Stimulated activated CD4-positive, alpha-beta T cell treated with anti-CD3 and anti-CD28 coated beads, Interleukin-2, amount 100 ng/mL, for 24 hours (primary cell): ENCODE measurements around the gene GYS1.

Experiments
- DNase-seq, 2 donors: peaks; one replicate each; pipeline ENCODE4 v3.0.0-alpha.2; 2020

Gene GYS1

DNA sequence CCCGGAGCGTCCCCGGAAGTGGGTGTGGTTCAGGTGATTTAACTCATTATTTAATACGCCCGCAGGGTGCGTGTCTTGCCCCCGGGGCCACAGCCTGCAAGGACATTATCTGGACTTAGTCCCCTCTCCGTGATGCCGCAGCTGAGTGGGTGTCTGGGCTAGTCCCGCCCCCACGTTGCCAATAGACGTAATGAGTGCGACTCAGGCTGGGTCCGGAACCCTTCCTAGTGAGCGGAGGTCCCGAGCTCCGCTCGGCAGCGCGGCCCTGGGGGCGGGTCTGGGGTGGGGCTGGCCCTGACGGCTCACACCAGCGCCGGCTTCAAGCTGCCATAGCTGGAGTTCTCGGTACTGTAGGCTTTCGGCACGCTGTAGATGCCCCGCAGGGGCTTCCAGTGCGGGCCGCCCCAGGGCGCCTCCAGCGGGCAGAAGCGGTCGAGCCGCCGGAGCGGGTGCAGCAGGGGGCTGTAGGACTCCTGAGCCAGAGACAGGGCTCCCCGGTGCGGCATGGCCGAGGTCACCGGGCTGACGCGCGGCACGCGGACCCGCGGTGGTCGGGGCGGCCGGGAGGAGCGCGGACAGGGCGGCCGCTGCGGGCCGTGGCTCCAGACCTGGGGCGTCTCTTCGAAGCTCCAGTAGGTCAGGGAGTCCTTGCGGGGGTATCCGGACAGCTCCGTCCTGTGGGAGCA lies 24.7 kb upstream of the GYS1 start:
- DNase-seq: peak; percentile 65 to 68

DNA sequence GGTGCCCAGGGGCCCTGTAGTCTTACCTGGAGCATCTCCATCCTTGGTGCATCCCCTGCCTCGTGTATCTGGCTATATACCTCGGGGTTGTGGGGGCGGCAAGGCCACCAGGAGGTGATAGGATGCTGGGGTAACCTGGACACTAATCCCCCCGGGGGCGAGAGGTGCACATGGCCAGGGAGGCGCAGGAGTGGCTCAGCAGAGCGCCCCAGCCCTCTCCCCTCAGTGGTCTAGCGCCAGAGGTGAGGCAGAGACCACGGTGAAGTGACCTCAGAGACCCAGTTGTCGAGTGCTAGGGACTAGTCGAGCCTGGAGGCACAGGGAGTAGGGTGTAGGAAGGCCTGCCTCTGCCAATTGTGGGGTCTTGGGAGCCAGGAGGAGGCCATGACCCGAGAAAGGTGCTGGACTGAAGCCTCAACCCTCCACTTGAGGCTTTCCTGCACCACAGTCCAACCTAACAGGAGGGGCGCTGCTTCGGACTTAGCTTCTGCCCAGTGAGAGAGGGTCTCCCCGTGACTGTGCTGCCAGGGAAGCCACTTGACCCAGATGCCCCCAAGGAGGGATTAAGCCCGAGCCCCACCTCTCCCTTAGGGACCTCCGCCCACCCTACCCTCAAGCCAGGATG lies 24.0 kb upstream of the GYS1 start, which contains the start of gene LHB:
LHB (minus strand) TSS at position 51 of the 625 bp plus-strand sequence; CDS start at position 41, 10 bp downstream.
- DNase-seq: no peak

- DNase-seq: no peak
Observed at GRCh38 chr19:49016067-49016839, 23.1 kb upstream of the GYS1 start.

DNA sequence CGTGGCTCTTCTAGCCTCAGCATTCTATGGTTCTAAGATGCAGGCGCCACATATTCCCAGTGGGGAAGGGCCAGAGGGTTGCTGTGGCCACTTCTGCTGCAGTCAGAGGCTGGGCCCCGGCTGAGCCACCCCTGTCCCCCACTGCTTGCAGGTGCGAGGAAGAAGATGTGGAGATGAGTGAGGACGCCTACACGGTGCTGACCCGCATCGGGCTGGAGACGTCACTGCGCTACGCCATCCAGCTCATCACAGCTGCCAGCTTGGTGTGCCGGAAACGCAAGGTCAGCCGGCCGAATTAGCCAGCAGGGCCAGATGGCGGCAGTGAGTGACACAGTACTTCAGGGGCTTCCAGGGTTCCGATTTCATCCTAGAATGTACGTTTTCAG lies 21.8 kb upstream of the GYS1 start:
- DNase-seq: no peak

DNA sequence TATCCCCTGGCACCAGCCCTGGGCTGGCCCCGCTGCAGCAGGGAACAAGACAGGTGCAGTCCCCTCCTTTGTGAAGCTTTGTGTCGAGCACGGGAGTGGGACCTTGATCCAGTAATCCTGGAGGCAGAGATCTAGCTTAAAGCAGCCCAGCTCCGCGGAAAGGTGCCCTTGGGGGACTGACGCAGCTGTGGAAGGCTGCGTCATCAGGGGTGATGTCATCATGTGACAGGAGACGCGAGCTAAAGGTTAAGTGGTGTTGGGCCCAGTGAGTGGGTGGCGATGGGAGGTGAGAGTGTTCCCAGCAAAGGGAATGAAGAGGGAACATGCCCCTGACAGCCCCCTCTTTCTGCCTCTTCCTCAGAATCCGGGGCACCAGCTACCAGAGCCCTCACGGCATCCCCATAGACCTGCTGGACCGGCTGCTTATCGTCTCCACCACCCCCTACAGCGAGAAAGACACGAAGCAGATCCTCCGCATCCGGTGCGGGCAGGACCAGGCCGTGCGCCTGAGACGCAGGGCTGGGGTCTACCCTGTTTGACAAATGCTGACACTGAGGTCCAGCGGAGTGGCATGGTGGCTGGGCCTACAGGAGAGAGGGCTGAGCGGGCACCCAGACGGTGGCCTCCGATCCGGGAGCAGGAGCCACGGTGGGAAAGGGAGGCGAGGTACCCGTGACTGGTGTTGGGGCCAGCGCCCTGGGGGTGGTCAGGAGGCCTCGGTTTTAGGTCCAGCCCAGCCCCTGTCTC lies 21.2 kb upstream of the GYS1 start:
- DNase-seq: no peak

DNA sequence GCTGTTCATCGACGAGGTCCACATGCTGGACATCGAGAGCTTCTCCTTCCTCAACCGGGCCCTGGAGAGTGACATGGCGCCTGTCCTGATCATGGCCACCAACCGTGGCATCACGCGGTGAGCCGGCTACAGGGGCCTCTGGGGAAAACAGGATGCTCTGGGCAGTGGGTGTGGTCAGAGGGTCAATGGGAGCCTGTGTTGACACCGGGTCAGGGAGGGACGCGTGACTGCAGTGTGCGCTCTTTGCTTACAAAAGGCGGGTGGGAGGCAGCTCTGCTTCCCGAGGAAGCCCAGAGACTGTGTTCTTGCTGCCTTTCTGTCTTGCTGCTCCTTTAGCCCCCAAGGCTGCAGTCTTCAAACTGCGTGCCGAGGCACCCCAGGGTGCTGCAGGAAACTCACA lies 18.1 kb upstream of the GYS1 start:
- no peak for DNase-seq

DNA sequence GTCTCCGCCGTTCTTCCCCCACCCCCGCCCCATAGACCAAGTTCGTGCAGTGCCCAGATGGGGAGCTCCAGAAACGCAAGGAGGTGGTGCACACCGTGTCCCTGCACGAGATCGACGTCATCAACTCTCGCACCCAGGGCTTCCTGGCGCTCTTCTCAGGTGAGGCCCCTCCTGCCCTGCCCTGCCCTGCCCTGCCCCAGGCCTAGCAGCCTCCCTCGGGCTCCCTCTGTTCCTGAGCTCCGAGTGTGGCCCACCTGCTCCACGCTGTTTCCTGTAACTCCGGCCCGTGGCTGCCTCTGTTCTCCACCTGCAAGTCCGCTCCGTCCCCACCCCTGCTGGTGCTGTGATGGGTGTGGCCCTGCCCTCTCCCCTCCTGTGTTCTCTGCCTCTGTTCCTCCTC lies 17.3 kb upstream of the GYS1 start:
- DNase-seq: no peak

DNA sequence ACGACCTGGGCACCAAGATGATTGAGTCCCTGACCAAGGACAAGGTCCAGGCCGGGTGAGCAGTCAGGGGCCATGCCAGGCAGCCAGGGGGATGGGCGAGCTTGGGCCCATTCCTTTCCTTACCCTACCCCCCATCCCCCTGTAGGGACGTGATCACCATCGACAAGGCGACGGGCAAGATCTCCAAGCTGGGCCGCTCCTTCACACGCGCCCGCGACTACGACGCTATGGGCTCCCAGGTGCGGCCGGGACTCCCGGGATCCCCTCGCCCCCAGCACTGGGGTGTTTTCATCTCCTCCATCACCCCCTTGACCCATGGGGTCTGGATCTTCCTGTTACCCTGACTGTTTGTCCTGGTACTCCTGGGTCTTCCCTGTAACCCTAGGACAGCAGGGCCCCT lies 16.7 kb upstream of the GYS1 start:
- no peak for DNase-seq

DNA sequence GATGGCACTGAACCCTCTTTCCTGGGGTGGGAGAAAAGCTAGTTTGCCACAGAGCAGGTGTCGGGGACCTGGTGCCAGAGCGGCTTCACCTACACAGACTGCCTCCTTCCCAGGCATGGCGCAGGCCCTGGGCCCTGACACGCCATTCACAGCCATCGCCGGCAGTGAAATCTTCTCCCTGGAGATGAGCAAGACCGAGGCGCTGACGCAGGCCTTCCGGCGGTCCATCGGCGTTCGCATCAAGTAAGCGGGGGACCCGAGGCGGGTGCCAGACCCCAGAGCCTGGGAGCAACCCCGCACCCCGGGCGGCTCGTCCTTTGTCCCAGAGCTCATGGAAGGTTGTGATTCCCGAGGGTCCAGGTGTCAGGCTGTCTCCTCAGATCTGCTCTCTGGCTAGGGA lies 13.8 kb upstream of the GYS1 start:
- no peak for DNase-seq

- DNase-seq: no peak
Observed at GRCh38 chr19:49004964-49005614, 12.0 kb upstream of the GYS1 start.

GRCh38 chr19:49004133-49004532 lies 11.0 kb upstream of the GYS1 start:
- DNase-seq: no peak

- peak; percentile 71 to 76 for DNase-seq
Observed at GRCh38 chr19:48999481-49000325, 6.6 kb upstream of the GYS1 start.

- peak; percentile 69 to 70 for DNase-seq
Observed at GRCh38 chr19:48997972-48998371, 4.9 kb upstream of the GYS1 start.

DNA sequence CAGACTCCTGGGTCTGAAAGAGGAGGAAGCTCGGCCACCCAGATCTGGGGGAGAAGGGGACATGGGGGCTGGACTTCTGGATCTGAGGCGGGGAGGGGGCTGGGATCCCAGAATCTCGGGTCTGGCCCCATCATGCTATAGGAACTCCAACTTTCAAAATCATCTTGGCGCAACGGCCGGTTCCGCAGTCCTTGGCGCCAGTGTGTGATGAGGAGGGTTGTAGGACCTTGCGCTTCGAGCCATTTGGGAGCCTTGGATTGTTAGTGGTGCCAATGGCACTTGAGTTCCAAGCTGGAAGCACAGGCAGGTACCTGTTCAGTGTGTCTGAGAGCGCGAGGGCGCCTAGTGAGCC lies 902 bp upstream of the GYS1 start:
- no peak for DNase-seq

- DNase-seq: peak in 1 of 2 donors; percentile 24
Observed at GRCh38 chr19:48992581-48993174, 431 bp downstream of the GYS1 start.

DNA sequence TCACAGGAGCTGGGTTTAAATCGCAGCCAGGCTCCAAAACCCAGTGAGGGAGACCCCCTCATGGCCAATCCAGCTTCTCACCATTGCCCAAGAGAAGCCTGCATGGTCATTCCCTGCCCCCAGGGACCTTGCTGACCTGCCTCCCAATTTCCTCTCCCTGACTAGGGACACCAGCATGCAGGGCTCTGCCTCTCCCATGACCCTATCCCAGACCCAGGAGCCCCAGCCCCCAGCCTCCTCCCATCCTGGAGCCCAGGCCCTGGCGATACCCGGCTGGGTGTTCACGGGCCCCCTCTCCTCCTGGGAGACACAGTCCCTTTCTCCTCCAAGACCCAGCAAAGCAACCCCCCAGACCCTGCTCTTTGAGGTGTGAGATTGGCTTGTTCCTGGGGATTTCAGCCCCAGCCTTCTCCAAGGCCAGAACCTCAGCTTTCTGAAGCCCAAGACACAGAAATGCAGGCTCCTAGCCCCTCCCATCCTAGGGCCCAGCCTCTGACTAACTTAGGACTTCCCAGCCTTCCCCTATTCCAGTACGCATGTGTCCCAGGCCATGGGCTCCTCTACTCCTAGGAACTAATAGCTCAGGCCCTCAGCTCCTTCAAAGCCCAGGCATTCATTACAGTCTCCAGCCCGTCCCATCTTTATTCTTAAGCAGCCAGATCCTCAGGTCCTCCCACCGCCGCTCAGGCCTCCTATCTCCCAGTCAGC lies 1.1 kb downstream of the GYS1 start:
- DNase-seq: no peak

DNA sequence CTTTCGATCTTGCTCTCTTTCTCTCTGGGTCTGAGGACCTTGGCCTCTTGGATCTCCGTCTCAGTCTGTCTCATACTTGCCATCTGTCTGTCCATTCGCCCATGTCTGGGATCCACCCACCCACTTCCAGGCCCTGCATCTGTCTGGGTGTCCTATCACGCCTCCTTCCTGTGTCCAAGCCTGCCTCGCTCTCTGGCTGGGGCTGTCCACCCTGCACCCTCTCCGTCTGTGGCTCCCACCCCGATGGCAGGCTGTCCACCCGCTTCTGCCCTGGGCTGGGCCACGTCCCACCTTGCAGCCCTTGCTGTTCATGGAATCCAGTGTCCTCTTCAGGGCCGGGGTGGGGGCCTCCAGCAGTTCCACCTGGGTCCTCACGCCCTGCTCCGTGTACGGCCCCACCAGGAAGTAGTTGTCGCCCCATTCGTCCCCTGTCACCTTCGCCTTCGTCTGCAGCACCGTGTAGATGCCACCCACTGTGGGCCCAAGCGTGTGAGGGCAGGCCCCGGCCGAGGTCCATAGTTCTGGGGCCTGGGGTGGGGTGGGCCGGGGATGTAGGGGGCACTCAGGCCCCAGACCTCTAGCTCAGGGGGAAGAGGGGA lies 2.0 kb downstream of the GYS1 start:
- DNase-seq: no peak

DNA sequence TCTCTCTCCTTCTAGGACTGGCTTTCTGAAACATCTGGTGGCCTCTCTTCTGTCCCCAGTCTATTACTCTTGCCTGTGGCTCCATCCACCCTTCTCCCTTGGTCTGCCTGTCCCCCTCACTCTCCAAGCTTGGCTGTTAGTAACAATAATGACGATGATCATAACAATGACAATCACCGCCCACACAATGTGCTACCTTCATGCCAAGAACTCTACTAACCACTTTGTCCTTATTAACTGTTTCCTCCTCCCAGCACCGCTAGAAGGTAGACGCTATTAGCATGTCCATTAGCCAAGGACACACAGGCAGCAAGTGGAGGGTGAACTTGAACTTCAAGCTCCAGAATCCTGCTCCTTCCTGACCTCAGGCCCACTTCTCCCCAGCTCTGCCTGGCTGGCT lies 2.7 kb downstream of the GYS1 start:
- no peak for DNase-seq

DNA sequence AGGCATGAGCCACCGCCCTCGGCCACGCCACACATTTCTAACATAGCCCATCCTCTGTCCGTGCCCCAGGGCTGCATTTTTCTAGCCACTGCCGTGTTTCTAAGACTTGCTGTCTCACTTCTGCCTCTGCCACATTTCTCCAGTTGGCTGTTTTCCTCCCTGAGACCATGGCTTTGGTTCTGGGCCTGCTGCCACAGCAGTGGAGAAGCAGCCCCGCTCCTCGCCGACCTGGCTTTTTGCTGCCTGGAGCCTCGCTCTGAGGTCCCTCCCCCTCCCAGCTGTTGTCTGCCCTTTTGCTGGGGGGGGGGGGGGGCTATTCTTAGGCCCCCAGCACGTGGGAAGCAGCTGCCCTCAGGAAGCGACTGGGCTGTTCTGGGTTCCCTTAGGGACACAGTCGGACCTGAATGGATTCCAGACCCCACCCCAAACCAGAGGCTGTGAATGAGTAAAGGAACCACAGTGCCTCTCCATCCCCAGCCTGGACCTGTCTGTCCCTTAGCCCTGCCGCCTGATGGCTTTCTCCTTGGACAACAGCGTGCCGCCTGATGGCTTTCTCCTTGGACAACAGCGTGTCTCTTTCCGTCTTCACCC lies 3.3 kb downstream of the GYS1 start:
- DNase-seq: no peak

DNA sequence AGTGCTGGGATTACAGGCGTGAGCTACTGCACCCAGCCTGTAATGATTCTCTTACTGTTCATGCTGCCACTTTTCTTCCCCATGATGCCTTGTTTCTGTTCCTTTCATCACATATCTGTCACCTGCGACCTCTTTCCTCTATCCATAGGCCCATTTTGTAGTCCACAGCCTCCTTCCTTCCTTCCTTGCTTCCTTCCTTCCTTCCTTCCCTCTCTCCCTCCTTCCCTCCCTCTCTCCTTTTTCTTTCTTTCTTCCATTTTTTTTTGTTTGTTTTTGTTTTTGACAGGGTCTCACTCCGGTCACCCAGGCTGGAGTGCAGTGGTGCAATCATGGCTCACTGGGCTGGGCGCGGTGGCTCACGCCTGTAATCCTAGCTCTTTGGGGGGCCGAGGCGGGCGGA lies 4.2 kb downstream of the GYS1 start:
- no peak for DNase-seq
